Measurements from ENCODE around the gene MAST4.
A peak's percentile ranks its signal among the peaks of the same experiment; 100 is the strongest.
"Not testable (repeated sequence)": the region's sequence is repeated elsewhere in the genome, so short reads cannot be mapped to it uniquely, and the experiment has no call there.

The MAST4 gene

DNA sequence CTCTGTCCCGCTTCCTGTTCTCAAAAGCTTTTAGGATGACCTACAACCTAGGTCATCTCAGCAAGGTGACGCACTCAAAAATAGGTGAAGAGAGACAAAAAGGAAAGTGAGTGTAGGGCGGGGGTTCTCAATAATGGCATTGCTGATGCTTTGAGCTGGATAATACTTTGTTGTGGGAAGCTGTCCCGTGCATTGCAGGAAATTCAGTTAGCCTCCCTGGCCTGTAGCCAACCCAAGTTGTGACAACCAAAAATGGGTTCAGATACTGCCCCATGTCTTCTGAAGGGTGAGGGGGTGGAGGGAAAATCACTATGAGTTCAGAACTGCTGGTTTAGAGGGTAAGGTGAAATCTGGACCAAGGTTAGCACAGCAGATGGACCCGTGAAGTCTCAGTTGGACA is 151.4 kb downstream of the MAST4 start:
- DNase-seq = no peak

DNA sequence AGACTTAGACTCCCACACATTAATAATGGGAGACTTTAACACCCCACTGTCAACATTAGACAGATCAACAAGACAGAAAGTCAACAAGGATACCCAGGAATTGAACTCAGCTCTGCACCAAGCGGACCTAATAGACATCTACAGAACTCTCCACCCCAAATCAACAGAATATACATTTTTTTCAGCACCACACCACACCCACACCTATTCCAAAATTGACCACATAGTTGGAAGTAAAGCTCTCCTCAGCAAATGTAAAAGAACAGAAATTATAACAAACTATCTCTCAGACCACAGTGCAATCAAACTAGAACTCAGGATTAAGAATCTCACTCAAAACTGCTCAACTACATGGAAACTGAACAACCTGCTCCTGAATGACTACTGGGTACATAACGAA is 156.5 kb downstream of the MAST4 start:
- not testable (repeated sequence) for DNase-seq

DNA sequence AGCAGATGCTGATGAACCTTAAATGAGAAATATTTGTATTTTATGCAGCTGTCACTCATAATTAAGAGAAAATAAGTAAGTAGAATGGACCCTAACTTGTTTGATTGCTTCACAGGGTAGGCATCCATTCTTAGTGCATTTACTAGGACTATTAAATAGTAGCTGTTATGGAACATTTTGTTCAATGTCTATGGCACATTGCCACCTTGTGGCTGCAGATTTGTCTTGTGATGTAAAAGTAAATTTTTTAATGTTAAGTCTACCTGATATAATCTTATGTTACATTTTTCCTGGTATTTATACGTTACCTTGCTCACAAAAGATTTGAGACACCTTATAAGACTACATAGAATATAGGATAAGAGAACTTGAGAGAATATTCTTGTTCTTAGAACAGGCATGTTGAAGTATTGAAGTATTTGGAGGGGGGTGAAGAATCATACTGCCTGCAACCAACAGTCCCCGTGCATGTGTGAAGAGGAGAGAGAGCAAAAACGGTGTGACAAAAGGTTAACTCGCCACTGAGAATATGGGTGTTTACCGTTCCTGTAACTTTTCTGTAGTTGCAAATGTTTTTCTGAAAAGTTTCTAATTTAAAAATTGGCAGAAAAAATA is 161.1 kb downstream of the MAST4 start:
- DNase-seq = peak; percentile 21 to 28

DNA sequence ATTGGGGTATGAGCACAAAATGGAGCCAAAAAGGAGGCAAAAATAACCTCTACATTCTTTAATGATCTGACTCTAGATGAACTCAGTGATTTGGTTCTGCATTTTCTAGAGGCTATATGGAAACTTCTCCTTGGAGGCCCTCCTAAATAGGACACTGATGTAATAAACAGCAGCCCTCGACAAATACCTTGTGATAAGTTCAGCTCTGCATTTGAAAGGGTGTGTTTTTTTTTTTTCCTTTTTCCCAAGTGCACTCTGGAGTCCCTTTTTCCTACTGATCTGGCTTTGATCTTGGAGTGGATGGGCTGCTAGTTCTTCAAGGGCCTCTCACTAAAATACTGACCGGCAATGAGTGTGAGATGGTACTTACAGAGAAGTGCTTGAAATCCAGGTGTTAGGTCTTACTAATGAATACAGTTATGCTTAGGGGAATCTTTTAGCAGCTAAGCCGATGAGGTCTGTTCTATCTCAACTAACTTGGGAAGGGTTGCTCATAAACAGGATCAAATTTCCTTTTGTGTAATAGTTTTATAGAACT is 161.7 kb downstream of the MAST4 start:
- no peak for DNase-seq

DNA sequence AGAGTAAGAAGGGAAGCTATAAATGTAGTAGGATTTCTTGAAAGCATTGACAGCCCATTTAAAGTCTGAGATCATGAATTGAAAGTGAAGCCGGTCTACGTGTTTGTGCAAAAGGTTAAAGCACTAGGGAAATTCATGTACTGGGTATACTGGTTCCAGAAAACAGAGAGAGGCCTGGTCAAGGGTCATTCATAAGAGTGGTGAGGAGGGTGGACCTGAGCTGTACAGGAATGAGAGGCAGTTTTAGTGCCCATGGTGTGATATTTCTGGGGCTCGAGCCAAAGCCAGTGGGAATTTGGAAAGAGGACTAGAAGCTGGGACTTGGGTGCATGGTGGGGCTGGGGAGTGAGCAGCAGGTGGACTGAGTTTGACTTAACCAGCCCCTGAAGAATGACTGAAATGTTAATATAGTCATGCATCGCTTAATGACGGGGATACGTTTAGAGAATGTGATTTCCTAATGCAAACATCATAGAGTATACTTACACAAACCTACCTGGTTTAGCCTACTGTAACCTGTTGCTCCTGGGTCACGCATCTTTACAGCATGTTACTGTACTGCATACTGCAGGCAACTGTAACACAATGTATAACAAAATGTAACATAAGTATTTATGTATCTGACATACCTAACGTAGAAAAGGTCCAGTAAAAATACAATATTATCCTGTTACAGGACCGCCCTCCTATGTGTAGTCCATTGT is 173.0 kb downstream of the MAST4 start:
- no peak for DNase-seq

DNA sequence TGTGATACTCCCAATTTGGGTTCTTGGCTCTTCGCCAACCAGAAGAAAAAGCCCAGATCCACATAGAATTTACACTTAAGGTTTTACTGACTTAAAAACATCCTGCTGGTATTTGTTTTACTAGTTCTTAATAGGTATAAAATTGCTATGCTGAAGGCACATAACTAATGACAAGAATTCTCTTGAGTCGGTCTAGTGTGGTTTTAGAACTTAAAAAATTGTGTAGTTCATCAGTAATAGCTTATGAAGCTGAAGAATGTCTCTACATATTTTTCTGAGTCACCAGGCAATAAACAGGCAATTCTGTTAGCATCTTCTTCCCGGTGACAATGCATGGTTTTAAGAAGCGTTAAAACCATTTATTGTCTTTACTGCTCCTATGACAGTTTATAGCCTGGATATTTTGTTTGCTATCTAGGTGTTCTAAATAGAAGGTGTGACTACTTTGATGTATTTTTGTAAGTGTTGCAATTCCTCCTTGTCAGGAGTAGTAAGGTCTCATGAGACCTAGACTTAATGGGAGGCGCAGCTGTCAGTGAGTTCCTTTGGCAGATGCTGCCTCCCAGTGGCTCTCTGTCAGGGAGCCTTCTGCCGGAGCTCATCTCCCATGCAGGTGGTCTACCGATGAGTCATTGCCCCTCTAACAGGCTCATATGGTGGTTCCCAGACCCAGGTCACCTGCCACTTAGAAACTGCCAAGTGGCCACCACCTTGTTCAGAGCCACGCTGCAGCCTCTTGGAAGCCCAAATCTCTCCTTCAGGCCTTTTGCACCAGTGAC is 173.8 kb downstream of the MAST4 start:
- DNase-seq = no peak

DNA sequence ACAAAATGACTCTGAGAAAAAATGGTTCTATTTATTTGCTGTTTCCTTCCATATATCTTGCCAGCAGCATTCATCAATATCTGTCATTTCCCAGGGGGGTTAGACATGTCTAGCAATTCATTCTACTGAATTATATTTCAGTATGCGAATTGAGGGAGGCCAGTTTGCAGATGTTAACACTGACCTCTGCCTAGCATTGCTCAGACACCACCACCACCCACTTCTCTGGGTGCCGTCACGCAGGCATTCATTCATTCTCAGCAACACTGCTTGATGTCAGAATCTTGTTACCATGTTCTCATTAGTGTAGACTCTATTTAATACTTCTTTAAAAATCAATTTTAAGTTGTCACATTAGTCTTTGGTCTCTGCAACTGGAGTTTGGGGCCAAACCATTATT is 181.7 kb downstream of the MAST4 start:
- DNase-seq = no peak

DNA sequence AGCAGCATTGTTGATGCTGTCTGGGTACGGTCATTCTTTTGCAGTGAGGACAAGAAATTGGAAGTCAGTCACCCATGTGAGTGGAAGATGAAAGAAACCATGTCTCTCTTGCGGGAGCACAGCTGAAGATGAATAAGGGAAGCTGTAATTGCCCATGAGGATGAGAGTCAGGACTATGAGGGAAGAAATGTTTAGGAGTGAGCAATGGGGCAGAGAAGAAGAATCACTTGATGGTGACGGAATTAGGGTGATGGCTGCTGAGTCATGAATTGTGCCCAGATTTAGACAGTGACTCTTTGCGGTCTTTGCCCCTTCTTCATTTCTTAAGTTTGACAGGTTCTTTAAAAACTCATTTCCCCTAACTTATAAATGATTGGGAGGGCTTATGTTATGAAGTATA is 183.3 kb downstream of the MAST4 start:
- no peak for DNase-seq

DNA sequence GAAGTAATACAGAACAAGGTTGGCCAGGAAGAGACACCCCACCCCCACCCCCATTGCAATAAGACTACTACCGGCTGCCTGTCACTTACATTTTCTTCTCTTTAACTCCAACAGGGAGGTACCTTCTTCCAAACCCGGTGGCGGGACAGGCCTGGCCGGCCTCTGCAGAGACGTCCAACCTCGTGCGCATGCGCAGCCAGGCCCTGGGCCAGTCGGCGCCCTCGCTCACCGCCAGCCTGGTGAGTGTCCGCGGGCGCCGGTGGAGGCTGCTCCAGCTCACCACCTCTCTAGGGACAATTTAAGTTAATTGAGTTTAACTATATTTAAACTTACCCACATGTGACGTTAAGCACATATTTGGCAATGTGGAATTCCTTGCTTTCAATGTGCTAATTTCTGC is 192.4 kb downstream of the MAST4 start:
- DNase-seq = no peak

DNA sequence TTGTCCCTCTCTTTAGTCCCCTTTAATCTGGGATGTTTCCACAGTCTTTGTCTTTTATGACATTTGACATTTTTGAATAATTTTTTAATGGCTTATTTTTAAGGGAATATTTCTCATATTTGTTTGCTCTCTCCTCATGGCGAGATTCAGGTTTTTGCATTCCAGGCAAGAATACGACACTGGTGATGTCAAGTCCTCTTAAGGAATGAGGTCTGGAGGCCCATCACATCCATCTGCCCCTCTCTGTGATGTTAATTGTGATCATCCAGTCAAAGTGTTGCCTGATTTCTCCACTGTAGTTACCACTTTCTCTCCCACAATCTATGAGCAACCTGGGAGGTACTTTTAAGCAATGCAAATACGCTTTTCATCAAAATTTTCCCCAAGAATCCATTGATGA is 193.2 kb downstream of the MAST4 start:
- DNase-seq = no peak

DNA sequence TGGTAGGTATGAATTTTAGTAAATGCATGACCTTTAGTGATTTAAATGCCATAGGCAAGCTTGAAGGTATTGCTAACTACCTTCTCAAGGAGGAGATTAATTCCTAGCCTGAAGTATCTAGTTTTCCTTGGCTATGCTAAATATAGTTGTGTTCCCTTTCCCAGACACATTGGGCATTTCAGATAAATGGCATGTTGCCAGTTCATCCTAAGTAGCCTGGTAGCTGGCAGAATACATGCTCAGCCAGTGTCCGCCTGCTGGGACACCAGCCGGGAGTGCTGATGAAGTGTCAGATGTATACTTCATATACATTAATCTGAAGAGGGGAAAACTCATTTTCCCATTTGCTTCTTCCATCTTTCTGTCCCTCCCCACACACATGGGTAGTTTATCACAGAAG is 196.9 kb downstream of the MAST4 start:
- no peak for DNase-seq

DNA sequence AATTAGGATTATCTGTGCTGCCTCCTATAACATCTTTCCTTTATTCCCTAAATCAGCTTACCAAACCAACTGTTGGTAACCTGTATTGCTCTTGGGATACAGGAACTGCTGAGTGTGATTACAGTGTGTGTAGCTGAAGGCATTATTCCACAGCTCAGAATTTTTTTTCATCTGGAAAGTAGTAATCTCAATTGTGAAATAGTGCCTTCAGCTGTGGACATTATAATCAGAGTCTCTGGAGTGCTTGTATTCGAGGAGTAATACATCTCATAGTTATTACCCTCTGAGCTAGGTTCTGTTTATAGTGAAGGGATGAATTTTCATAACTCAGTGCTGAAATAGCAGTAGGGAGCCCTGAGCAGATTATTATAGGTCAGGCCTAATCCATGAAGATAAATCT is 199.5 kb downstream of the MAST4 start:
- DNase-seq = no peak

DNA sequence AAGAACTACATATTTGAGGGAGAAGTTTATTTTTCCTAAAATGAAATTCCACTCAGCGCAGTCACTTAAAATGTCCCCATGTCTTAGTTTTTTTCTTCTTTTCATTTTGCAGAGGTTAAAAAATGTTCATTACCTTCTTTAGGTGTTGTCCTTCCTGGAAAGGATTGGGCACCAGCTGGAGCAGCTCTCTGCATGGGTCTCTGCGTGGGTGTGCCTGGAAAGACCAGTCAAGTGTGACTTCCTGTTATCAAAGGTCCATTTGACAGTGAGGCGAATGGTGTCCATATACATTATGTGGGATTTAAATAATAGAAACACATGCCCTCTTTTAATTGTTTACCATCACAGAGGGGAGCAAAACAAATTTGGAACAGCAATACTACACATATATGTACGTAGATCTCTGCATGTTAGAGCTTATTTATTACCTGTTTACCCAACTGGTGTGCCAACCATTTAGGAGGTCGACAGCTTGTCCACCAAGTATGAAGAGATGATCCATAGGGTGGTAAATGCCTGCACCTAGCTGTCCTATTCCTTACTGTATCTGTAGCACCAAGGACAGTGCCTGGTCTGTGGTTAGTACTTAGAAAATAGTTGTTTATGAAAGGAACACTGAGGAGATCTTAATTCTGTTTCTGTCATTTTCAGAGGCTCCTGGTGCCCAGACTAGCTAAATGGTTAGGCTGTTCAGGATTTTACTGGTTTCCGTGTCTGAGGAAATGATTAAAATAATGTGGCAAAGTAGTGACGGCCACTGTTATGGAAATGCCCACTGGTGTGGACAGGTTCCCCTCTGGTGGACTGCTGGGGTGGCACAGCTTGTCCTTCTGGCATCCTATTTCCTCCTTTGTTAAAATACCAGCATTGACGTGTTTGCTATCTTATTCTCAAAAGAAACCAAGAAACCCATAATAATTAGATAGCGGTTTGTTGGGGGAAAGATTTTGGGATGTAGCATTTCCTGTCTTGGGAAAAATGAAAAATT is 200.4 kb downstream of the MAST4 start:
- no peak for DNase-seq

DNA sequence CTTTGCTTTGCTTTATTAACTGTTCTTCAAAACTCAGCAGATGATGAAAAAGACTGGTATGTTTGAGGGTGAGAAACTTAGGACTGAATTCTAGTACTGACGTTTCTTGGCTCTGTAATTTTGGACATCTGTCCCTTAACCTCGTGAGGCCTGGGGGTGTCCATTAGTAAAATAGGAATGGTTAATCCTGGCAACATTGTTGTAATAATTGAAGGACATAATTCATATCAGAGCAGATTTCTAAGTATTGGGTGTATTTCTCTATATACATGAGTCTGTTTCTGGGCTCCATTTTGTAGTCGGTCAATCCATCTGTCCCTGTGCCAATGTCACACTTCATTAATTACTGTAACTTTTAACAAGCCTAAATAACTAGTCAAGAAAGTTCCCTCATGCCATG is 206.7 kb downstream of the MAST4 start:
- DNase-seq = no peak

DNA sequence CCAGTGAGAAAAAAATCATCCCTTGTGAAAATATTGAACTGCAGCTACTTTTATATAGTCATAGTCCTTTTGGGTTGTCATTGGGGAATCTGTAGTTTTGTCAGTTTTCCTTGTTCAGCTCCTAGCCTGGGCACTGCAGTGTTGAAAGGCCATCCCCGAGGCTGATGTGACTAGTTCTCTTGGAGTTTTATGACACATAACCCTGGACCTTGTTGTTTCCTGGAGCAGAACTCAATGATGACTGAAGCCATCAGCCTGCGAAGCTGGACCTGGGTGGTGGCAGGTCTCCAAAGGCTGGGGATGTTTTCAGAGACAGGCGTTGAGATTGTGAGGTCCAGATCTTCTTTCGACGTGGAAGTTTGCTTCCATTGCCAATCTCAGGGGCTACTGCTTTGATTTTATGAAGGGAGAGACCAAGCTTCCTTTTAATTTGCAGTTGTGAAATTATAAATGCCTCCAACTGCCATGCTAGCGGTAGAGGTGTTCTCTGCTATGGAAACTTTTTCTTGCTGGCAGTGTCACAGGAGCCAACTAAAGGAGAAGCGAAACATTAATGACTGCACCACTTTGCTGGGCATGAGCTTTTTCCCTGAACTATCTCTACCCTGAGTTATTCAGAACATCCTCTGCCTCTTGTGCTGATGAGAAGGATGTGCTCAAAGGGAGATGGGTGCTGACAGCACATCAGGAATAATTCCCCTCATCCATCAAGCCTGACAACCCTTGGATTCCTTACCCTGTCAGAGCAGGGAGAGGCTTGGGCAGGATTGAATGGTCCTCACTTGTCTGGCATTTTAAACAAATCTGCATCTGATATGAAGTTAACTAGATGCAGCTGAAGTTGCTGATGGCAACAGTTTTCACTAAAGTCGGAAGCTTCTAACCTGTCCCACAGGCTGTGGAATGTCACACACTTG is 209.6 kb downstream of the MAST4 start:
- DNase-seq = no peak

DNA sequence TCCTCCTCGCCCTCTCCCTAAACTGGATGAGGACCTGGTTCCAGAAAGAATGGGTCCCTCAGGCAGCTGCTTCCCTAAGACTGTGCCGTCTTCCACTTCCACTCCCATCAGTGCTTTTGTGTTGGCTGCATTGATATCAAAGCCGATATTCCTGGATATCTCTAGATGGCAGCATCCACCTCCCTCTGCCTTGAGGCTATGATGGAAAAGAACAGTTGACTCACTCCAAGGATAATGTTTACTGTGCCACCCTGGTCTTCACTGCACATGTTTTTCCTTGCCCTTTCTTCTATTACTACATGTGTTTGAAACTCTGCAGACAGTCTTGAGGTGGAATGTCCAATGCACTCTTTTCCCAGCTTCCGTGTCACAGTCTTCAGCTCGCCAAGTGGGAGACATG is 211.6 kb downstream of the MAST4 start:
- DNase-seq = no peak

DNA sequence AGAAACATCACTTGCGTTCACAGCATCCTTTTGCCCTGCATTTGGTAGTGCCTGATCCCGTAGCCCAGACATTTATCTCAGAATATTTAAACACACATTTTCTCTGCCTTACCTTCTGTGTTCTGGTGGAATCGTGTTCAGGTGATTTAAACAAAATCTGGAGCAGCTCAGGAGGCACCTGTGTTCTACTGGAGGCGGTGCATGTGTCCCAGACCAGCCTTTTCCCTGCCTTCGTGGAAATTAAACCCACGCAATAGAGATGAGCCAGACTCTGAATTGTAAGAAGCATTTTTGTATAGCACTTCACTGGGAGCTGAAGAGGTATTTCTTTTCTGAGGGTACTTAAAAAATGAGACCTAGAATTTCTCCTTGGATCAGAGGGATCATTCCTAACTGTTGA is 212.5 kb downstream of the MAST4 start:
- no peak for DNase-seq

DNA sequence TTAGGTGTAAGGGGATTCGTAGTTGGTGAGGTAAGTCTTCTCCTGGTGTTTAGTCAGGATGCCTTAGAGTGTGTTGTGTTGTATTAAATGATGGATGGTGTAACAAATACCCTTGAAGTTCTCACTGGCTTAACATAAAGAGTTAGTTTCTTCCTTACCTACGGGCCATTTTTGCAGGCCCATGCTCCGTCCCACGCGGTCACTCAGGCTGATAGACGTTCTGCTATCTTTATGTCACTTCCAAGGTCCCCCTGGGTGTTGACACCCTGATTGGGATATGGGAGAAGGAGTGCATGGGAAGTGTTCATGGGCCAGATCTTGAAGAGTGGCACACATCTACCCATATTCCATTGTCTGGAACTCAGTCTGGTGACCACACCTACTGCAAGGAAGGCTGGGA is 214.0 kb downstream of the MAST4 start:
- DNase-seq = no peak

DNA sequence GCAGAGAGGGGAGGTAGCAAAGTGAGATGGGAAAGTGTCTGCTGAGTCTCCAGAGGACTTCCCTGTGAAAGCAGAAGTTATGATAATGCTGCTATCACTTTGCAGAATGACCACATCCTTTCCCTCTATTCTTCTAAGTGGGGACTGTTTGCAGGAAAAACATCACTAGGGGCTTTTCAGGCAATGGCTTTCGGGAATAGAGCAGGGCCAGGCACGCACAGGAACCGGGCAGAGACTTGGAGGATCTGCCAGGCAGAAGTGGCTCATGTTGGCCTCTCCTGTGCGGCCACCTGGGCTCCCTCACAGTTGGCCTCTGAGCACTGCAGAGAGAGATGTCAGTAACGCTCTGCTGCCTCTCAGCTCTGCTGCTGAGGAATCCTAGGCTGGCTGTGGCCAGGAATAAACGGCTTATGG is 214.7 kb downstream of the MAST4 start:
- DNase-seq = no peak

DNA sequence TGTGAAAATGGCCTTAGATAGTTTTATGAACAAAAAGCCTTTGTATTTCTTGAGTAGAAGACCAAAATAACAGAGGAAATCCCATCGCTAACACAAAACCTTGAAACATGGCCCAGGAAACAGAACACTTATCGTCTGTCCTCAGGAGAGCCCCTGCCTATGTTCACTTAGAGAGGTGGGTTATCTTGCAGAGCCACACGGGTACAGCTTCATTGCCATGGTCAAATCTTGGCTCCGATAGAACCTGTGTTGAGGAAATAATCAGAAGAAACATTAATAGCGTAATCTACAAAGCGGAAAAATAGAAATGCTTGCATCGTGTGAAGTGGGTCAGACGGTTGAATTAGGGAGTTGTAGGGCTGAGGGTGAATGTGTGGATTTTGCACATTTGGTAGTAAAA is 216.1 kb downstream of the MAST4 start:
- DNase-seq = no peak

DNA sequence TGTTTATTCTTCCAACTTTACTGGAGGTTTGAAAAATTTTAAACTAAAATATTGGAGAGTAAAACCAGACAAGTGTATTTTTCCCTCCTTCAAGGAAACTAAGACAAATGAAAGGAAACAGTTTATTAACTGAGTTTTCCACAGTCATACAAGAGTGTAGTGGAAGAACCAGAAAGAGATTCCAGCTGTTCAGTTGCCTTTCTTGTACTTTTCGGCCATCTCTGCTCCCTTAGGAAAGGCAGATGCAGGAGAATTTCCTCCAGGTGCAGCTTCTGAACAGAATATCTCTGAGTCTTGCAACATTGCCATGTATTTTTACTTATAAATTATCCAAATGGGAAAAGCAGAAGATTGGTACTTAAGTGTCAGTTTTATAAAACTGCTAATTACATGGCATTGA is 217.1 kb downstream of the MAST4 start:
- no peak for DNase-seq
